Testis (tissue), 3 donors: ENCODE measurements around the gene BTBD10. TPM values are rescaled to one million over a fixed set of nuclear protein-coding genes. Genes with fewer than 3 reads are reported as not detected.

Experiments
- DNase-seq: peaks from one replicate; pipeline ENCODE4 v3.0.0-alpha.2; 2019
- H3K27ac ChIP-seq, 2 donors: fragments of 200-600 bp; sonication (generic); one replicate each; pipeline ENCODE4 v1.5.1; 2019
- H3K27me3 ChIP-seq: fragments of 200-600 bp; sonication (generic); one replicate; pipeline ENCODE4 v1.5.1; 2019
- H3K36me3 ChIP-seq: fragments of 200-600 bp; sonication (generic); one replicate; pipeline ENCODE4 v1.5.1; 2017; ENCODE audit warnings: low read depth; ENCODE audit errors: missing control alignments
- H3K4me1 ChIP-seq: fragments of 200-600 bp; sonication (generic); one replicate; pipeline ENCODE4 v1.5.1; 2019
- H3K4me3 ChIP-seq, 2 donors: fragments of 200-600 bp; sonication (generic); one replicate each; pipeline ENCODE4 v1.5.1; 2017 to 2019
- H3K9me3 ChIP-seq: fragments of 200-600 bp; sonication (generic); one replicate; pipeline ENCODE4 v1.5.1; 2017
- POLR2A ChIP-seq: fragments of 450-650 bp; IDR thresholded peaks from one replicate; pipeline ENCODE4 v1.6.1; 2017; ENCODE audit warnings: antibody characterized with exemption, mild to moderate bottlenecking, moderate library complexity
- WGBS, 2 donors: methylation state at CpG; one replicate each; pipeline ENCODE4 v1.1.5; 2018; 5-methylcytosine and 5-hydroxymethylcytosine counted together
- intact Hi-C: fragments of 100-400 bp; cut with DNase I; formaldehyde crosslinking; loops from one replicate; pipeline ENCODE4 v1.15.1; 2023; ENCODE audit warnings: low total_unique reads
- polyA plus RNA-seq: library from polyadenylated mRNA; stranded (reverse); fragments of 350-450 nt; fragmentation: Illumina TruSeq; extraction: RNeasy Lipid Tissue Mini Kit (QIAGEN cat#74804); gene quantifications from one replicate; pipeline ENCODE4 v1.2.3, GENCODE V29; 2014; ENCODE audit warnings: low read depth, low replicate concordance; ENCODE audit not compliant: insufficient read depth
- total RNA-seq, 2 donors: library from RNA; depleted of rRNA; stranded (reverse); fragments of >200 nt; gene quantifications; one replicate each; pipeline ENCODE4 v1.2.3, GENCODE V29; 2016
- TF ChIP-seq, protein P1 (sequence below), 3 experiments: fragments of 450-650 bp in 2 of 3; fragments of 200-600 bp in 1 of 3; sonication (generic) in 1 of 3; IDR thresholded peaks; one replicate each; pipeline ENCODE4 v1.5.1; 2016 to 2019; ENCODE audit warnings: antibody characterized with exemption in 3 of 3, mild to moderate bottlenecking in 2 of 3, moderate library complexity in 1 of 3

BTBD10 gene
- total and polyA plus RNA-seq, 3 donors from 2014 or later, result 47.0 to 81.7 (median 69.4) TPM

DNA sequence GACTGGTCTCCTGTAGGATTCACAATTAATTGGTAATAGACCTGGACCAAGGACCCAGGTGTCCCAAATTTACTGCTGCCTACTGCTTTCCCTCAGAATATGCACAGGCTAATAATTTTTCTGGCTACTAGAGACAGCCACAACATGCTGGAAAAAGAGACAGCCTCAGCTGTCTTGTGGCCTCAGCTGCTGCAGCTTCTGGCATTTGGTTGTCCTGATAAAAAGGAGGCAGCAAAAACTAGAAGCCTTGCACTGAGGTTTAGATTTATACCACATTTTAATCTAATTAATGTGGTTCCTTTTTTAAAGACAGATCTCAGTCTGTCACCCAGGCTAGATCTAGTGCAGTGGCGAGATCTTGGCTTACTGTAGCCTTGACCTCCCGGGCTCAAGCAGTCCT, 89.8 kb downstream of the BTBD10 start:
- Histone ChIP-seq H3K9me3 (no peaks in the 10 kb centered on the region), H3K27ac (no peak overlapping the region), H3K27me3 (no peaks in the 10 kb centered on the region), H3K4me1 (no peaks in the 10 kb centered on the region), H3K36me3 (no peaks in the 10 kb centered on the region), H3K4me3 (no peak overlapping the region)
- TF ChIP-seq, protein P1, sequence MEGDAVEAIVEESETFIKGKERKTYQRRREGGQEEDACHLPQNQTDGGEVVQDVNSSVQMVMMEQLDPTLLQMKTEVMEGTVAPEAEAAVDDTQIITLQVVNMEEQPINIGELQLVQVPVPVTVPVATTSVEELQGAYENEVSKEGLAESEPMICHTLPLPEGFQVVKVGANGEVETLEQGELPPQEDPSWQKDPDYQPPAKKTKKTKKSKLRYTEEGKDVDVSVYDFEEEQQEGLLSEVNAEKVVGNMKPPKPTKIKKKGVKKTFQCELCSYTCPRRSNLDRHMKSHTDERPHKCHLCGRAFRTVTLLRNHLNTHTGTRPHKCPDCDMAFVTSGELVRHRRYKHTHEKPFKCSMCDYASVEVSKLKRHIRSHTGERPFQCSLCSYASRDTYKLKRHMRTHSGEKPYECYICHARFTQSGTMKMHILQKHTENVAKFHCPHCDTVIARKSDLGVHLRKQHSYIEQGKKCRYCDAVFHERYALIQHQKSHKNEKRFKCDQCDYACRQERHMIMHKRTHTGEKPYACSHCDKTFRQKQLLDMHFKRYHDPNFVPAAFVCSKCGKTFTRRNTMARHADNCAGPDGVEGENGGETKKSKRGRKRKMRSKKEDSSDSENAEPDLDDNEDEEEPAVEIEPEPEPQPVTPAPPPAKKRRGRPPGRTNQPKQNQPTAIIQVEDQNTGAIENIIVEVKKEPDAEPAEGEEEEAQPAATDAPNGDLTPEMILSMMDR (IDR thresholded peaks at IDR 0.05), result no peak
- TF ChIP-seq POLR2A, result no peak
- intact Hi-C loops, result no loop called here
- WGBS, 2 donors, result 64 to 75% methylated on average over 2 of the region's 2 CpGs
- no peak for DNase-seq

DNA sequence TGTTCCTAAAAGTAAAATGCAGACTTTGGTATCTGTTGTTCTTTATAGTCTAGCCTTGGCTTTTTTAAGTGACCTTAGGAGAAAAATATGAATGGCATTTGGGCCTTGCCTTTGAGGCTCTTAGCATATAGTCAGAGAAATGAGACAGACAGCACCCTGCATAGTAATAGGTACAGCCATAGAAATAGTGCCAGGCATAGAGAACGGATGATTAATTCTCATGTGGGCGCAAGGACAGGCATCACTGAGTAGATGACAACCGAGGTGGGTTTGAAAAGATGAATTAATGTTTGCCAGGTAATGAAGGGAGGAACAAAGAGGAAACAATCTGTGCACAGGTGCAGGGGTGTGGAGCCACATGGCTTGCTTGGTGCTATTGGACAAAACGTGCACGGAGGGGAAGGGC, 95.0 kb downstream of the BTBD10 start:
- 76% methylated on average over 5 of the region's 5 CpGs for WGBS, 2 donors
- Histone ChIP-seq H3K9me3 (no peaks in the 10 kb centered on the region), H3K36me3 (no peaks in the 10 kb centered on the region), H3K27me3 (no peaks in the 10 kb centered on the region), H3K27ac (no peak overlapping the region), H3K4me1 (no peaks in the 10 kb centered on the region), H3K4me3 (no peak overlapping the region)
- TF ChIP-seq, protein P1 (IDR thresholded peaks at IDR 0.05), result no peak
- no peak for TF ChIP-seq POLR2A
- no peak for DNase-seq
- intact Hi-C loops, result no loop called here

DNA sequence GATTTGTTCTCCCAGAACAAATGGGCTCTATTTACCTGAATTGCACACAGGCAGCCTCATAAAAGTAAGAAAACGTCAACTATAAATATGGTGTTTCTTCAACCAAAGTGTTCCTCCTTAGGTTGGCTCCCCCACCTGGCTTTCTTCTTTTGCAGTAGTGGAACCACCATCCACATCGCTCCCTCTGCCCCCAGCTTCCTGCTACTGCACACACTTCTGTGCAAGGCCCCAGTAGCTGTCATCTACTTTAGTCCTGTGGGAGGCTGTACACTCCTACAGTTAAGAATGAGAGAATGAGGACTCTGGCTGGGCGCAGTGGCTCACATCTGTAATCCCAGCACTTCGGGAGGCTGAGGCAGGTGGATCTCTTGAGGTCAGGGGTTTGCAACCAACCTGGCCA, 95.9 kb downstream of the BTBD10 start:
- Histone ChIP-seq H3K27me3 (no peaks in the 10 kb centered on the region), H3K4me1 (no peaks in the 10 kb centered on the region), H3K4me3 (no peak overlapping the region), H3K9me3 (no peaks in the 10 kb centered on the region), H3K27ac (no peak overlapping the region), H3K36me3 (no peaks in the 10 kb centered on the region)
- no peak for DNase-seq
- TF ChIP-seq POLR2A, result no peak
- TF ChIP-seq, protein P1 (IDR thresholded peaks at IDR 0.05), result no peak
- intact Hi-C loops, result no loop called here
- 89% methylated on average over 4 of the region's 4 CpGs for WGBS, 2 donors

DNA sequence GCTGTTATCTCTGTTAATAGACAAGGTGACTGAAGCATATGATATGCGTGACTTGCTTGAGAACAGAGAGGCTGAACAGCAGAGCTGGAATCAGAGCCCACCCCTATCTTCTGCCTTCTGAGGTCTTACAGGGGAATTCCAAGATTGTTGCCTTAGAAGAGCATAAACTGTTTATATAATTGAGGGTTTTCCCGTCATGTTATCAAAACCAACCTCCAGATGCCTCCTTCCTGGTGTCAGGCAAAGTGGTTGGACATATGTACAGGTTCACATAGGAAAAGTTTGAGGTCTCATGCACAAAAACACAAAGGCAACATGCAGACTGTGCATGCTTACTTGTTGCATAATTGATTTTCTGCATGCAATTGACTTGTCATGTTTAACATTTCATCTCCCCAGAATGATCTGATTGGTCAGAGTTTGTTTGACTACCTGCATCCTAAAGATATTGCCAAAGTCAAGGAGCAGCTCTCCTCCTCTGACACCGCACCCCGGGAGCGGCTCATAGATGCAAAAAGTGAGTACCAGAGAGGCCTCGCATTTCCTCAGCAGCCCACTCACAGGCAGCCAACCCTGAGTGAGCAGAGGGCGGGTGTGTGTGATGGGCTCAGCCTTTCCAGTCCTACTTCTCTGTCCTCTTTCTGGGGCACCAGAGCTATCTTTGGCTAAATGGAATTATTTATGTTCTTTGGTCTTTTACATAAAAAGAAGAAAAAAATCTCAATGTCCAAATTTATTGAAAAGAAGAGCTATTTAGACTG, 96.6 kb downstream of the BTBD10 start:
- Histone ChIP-seq H3K27me3 (no peaks in the 10 kb centered on the region), H3K9me3 (no peaks in the 10 kb centered on the region), H3K4me1 (no peaks in the 10 kb centered on the region), H3K27ac (no peak overlapping the region), H3K4me3 (no peak overlapping the region), H3K36me3 (no peaks in the 10 kb centered on the region)
- intact Hi-C loops, result no loop called here
- TF ChIP-seq POLR2A, result no peak
- TF ChIP-seq, protein P1 (IDR thresholded peaks at IDR 0.05), result no peak
- no peak for DNase-seq
- 91 to 97% methylated on average over 7 of the region's 7 CpGs for WGBS, 2 donors

DNA sequence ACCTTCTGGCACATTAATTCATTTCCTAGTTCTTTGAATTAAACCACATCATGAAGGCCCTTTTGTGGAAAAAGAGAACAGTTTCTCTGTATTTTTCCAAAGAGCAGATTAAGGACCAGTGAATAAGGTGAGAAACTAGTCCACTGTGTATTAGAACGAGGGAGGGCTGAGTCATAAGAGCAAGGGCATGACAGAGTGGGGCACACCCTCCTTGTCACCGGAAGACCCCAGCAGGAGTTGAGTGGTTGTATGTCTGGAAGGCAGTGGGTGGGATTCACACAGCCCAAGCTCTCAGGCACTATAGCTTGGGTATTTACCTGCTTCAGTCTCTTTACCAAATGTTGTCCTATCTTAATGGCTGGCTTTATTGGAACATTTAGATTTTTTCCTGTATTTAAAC, 98.6 kb downstream of the BTBD10 start:
- Histone ChIP-seq H3K36me3 (no peaks in the 10 kb centered on the region), H3K9me3 (no peaks in the 10 kb centered on the region), H3K4me3 (no peak overlapping the region), H3K4me1 (no peaks in the 10 kb centered on the region), H3K27me3 (no peaks in the 10 kb centered on the region), H3K27ac (no peak overlapping the region)
- 84 to 91% methylated on average over 2 of the region's 2 CpGs for WGBS, 2 donors
- TF ChIP-seq POLR2A, result no peak
- TF ChIP-seq, protein P1 (IDR thresholded peaks at IDR 0.05), result no peak
- DNase-seq, result no peak
- intact Hi-C loops, result no loop called here
